ENCODE results near the gene EEFSEC. TPM values are rescaled to one million over a fixed set of nuclear protein-coding genes. Genes with fewer than 3 reads are reported as not detected.

The EEFSEC gene
- total and polyA plus RNA-seq, 7 experiments from 2014 or later, result 17.3 to 31.4 (median 18.3) TPM

- H3K4me1 Mint-ChIP-seq, result peaks cover 0 to 15% (median 5%) of the 10 kb centered on the region in 7 donors
- H3K27ac Mint-ChIP-seq, result no peak overlapping the region
- ChIA-PET POLR2A (no interaction called here), CTCF (no interaction called here)
- ATAC-seq (no peak), DNase-seq (no peak)
- intact Hi-C loops (cut with micrococcal nuclease), result no loop called here
- H3K36me3 Mint-ChIP-seq, result peaks cover 0 to 38% (median 8%) of the 10 kb centered on the region in 5 donors
- H3K4me1 ChIP-seq (ENCODE audit: control insufficient read depth in 2 of 2, insufficient read depth in 2 of 2, low read length in 2 of 2), result no peaks in the 10 kb centered on the region
- no peak overlapping the region for H3K4me3 Mint-ChIP-seq
- H3K9me3 Mint-ChIP-seq, result peaks cover 0 to 1% (median 0%) of the 10 kb centered on the region in 11 donors
- no peaks in the 10 kb centered on the region for H3K9me3 ChIP-seq (ENCODE audit: control insufficient read depth in 2 of 3, low read length in 3 of 3)
- peaks cover 0 to 47% (median 0%) of the 10 kb centered on the region in 3 experiments for H3K36me3 ChIP-seq (ENCODE audit: control insufficient read depth in 2 of 3, insufficient read depth in 3 of 3, low read length in 3 of 3)
- no peak overlapping the region for H3K4me3 ChIP-seq (ENCODE audit: low read length)
- no peaks in the 10 kb centered on the region for H3K27me3 Mint-ChIP-seq
- no peak overlapping the region for H3K27ac ChIP-seq (ENCODE audit: low read depth, low read length)
- no peaks in the 10 kb centered on the region for H3K27me3 ChIP-seq (ENCODE audit: control insufficient read depth in 2 of 2, insufficient read depth in 2 of 2, low read length in 2 of 2)
Measured at GRCh38 chr3:128353361-128353965, 200.2 kb downstream of the EEFSEC start.

GRCh38 chr3:128353991-128354687 is 200.9 kb downstream of the EEFSEC start:
- no peak overlapping the region for H3K27ac ChIP-seq (ENCODE audit: low read depth, low read length)
- CTCF ChIA-PET, result interaction anchor here (1.7 kb wide), 1 partner anchor 32 kb away, joined by 4 read pairs; no protein-coding TSS in a partner anchor
- intact Hi-C loops (cut with micrococcal nuclease), result no loop called here

GRCh38 chr3:128354788-128355542 is 201.7 kb downstream of the EEFSEC start:
- H3K27me3 Mint-ChIP-seq, result no peaks in the 10 kb centered on the region

More at GRCh38 chr3:128353991-128354687, 200.9 kb downstream of the EEFSEC start:
- no peak for ATAC-seq
- Histone ChIP-seq H3K4me3 (ENCODE audit: low read length) (no peak overlapping the region), H3K9me3 (ENCODE audit: control insufficient read depth in 2 of 3, low read length in 3 of 3) (no peaks in the 10 kb centered on the region), H3K36me3 (ENCODE audit: control insufficient read depth in 2 of 3, insufficient read depth in 3 of 3, low read length in 3 of 3) (peaks cover 0 to 54% (median 0%) of the 10 kb centered on the region in 3 experiments), H3K27me3 (ENCODE audit: control insufficient read depth in 2 of 2, insufficient read depth in 2 of 2, low read length in 2 of 2) (no peaks in the 10 kb centered on the region), H3K4me1 (ENCODE audit: control insufficient read depth in 2 of 2, insufficient read depth in 2 of 2, low read length in 2 of 2) (no peaks in the 10 kb centered on the region)
- Mint-ChIP-seq H3K9me3 (peaks cover 0 to 1% (median 0%) of the 10 kb centered on the region in 11 donors), H3K4me3 (no peak overlapping the region), H3K27me3 (no peaks in the 10 kb centered on the region), H3K36me3 (peaks cover 0 to 38% (median 13%) of the 10 kb centered on the region in 5 donors), H3K27ac (no peak overlapping the region), H3K4me1 (peaks cover 0 to 11% (median 0%) of the 10 kb centered on the region in 7 donors)
- POLR2A ChIA-PET, result no interaction called here
- DNase-seq, result no peak

GRCh38 chr3:128355543-128355919 is 202.2 kb downstream of the EEFSEC start:
- H3K4me1 ChIP-seq (ENCODE audit: control insufficient read depth in 2 of 2, insufficient read depth in 2 of 2, low read length in 2 of 2), result no peaks in the 10 kb centered on the region
- Mint-ChIP-seq H3K27me3 (no peaks in the 10 kb centered on the region), H3K9me3 (peaks cover 0 to 1% (median 0%) of the 10 kb centered on the region in 11 donors), H3K36me3 (peaks cover 0 to 39% (median 13%) of the 10 kb centered on the region in 5 donors), H3K4me3 (no peak overlapping the region), H3K4me1 (peaks cover 0 to 11% (median 0%) of the 10 kb centered on the region in 7 donors), H3K27ac (no peak overlapping the region)
- no peak for DNase-seq
- intact Hi-C loops (cut with micrococcal nuclease), result no loop called here
- no peak overlapping the region for H3K27ac ChIP-seq (ENCODE audit: low read depth, low read length)
- no peak overlapping the region for H3K4me3 ChIP-seq (ENCODE audit: low read length)
- POLR2A ChIA-PET, result no interaction called here
- CTCF ChIA-PET, result interaction anchor here (0.6 to 1.7 kb wide), 3 partner anchors 22 to 190 kb away, joined by 3 to 4 read pairs (median 3); no protein-coding TSS in a partner anchor
- no peaks in the 10 kb centered on the region for H3K27me3 ChIP-seq (ENCODE audit: control insufficient read depth in 2 of 2, insufficient read depth in 2 of 2, low read length in 2 of 2)
- peaks cover 0 to 58% (median 0%) of the 10 kb centered on the region in 3 experiments for H3K36me3 ChIP-seq (ENCODE audit: control insufficient read depth in 2 of 3, insufficient read depth in 3 of 3, low read length in 3 of 3)
- ATAC-seq, result no peak
- H3K9me3 ChIP-seq (ENCODE audit: control insufficient read depth in 2 of 3, low read length in 3 of 3), result no peaks in the 10 kb centered on the region

More at GRCh38 chr3:128354788-128355542, 201.7 kb downstream of the EEFSEC start:
- Mint-ChIP-seq H3K36me3 (peaks cover 0 to 39% (median 13%) of the 10 kb centered on the region in 5 donors), H3K4me3 (no peak overlapping the region), H3K9me3 (peaks cover 0 to 1% (median 0%) of the 10 kb centered on the region in 11 donors), H3K27ac (no peak overlapping the region), H3K4me1 (peaks cover 0 to 11% (median 0%) of the 10 kb centered on the region in 7 donors)
- Histone ChIP-seq H3K27me3 (ENCODE audit: control insufficient read depth in 2 of 2, insufficient read depth in 2 of 2, low read length in 2 of 2) (no peaks in the 10 kb centered on the region), H3K4me3 (ENCODE audit: low read length) (no peak overlapping the region), H3K27ac (ENCODE audit: low read depth, low read length) (no peak overlapping the region), H3K9me3 (ENCODE audit: control insufficient read depth in 2 of 3, low read length in 3 of 3) (no peaks in the 10 kb centered on the region), H3K36me3 (ENCODE audit: control insufficient read depth in 2 of 3, insufficient read depth in 3 of 3, low read length in 3 of 3) (peaks cover 0 to 58% (median 0%) of the 10 kb centered on the region in 3 experiments), H3K4me1 (ENCODE audit: control insufficient read depth in 2 of 2, insufficient read depth in 2 of 2, low read length in 2 of 2) (no peaks in the 10 kb centered on the region)
- POLR2A ChIA-PET, result no interaction called here
- CTCF ChIA-PET, result interaction anchor here (0.6 to 1.7 kb wide), 3 partner anchors 22 to 189 kb away, joined by 3 to 4 read pairs (median 3); no protein-coding TSS in a partner anchor
- ATAC-seq, result no peak
- no peak for DNase-seq
- intact Hi-C loops (cut with micrococcal nuclease), result no loop called here

GRCh38 chr3:128356822-128357221 is 203.5 kb downstream of the EEFSEC start:
- Histone ChIP-seq H3K4me3 (ENCODE audit: low read length) (no peak overlapping the region), H3K27me3 (ENCODE audit: control insufficient read depth in 2 of 2, insufficient read depth in 2 of 2, low read length in 2 of 2) (no peaks in the 10 kb centered on the region), H3K9me3 (ENCODE audit: control insufficient read depth in 2 of 3, low read length in 3 of 3) (no peaks in the 10 kb centered on the region), H3K36me3 (ENCODE audit: control insufficient read depth in 2 of 3, insufficient read depth in 3 of 3, low read length in 3 of 3) (peaks cover 0 to 52% (median 0%) of the 10 kb centered on the region in 3 experiments), H3K27ac (ENCODE audit: low read depth, low read length) (no peak overlapping the region), H3K4me1 (ENCODE audit: control insufficient read depth in 2 of 2, insufficient read depth in 2 of 2, low read length in 2 of 2) (no peaks in the 10 kb centered on the region)
- H3K27me3 Mint-ChIP-seq, result no peaks in the 10 kb centered on the region
- intact Hi-C loops (cut with micrococcal nuclease), result no loop called here
- H3K9me3 Mint-ChIP-seq, result peaks cover 0 to 1% (median 0%) of the 10 kb centered on the region in 11 donors
- H3K4me1 Mint-ChIP-seq, result peaks cover 0 to 11% (median 0%) of the 10 kb centered on the region in 7 donors
- H3K4me3 Mint-ChIP-seq, result no peak overlapping the region
- ATAC-seq (no peak), DNase-seq (no peak)
- peaks cover 0 to 35% (median 9%) of the 10 kb centered on the region in 5 donors for H3K36me3 Mint-ChIP-seq
- POLR2A ChIA-PET, result no interaction called here
- CTCF ChIA-PET, result interaction anchor here (0.6 kb wide), 1 partner anchor 130 kb away, joined by 3 read pairs; no protein-coding TSS in a partner anchor
- H3K27ac Mint-ChIP-seq, result peak overlapping the region in 2 of 9 donors; percentile 21 to 65

GRCh38 chr3:128357538-128357937 is 204.3 kb downstream of the EEFSEC start:
- no peak overlapping the region for H3K4me3 ChIP-seq (ENCODE audit: low read length)
- H3K27ac Mint-ChIP-seq, result no peak overlapping the region
- H3K4me1 Mint-ChIP-seq, result peaks cover 0 to 11% (median 0%) of the 10 kb centered on the region in 7 donors
- no peaks in the 10 kb centered on the region for H3K9me3 ChIP-seq (ENCODE audit: control insufficient read depth in 2 of 3, low read length in 3 of 3)
- DNase-seq (no peak), ATAC-seq (no peak)
- no peaks in the 10 kb centered on the region for H3K27me3 Mint-ChIP-seq
- ChIA-PET POLR2A (no interaction called here), CTCF (no interaction called here)
- peaks cover 0 to 1% (median 0%) of the 10 kb centered on the region in 11 donors for H3K9me3 Mint-ChIP-seq
- peaks cover 0 to 52% (median 0%) of the 10 kb centered on the region in 3 experiments for H3K36me3 ChIP-seq (ENCODE audit: control insufficient read depth in 2 of 3, insufficient read depth in 3 of 3, low read length in 3 of 3)
- no peak overlapping the region for H3K4me3 Mint-ChIP-seq
- no peaks in the 10 kb centered on the region for H3K4me1 ChIP-seq (ENCODE audit: control insufficient read depth in 2 of 2, insufficient read depth in 2 of 2, low read length in 2 of 2)
- intact Hi-C loops (cut with micrococcal nuclease), result no loop called here
- H3K27ac ChIP-seq (ENCODE audit: low read depth, low read length), result no peak overlapping the region
- H3K27me3 ChIP-seq (ENCODE audit: control insufficient read depth in 2 of 2, insufficient read depth in 2 of 2, low read length in 2 of 2), result no peaks in the 10 kb centered on the region
- peaks cover 0 to 41% (median 9%) of the 10 kb centered on the region in 5 donors for H3K36me3 Mint-ChIP-seq
